Endothelial cell of umbilical vein (primary cell): Measurements from ENCODE around the gene CHST11. TPM values are rescaled to one million over a fixed set of nuclear protein-coding genes. Genes with fewer than 3 reads are reported as not detected.

ENCODE experiments used
- BruUV-seq: library from RNA; stranded (reverse); fragments of 400-500 nt; replicated peaks from 2 replicates; lab custom pipeline; 2021; lab: Mats Ljungman, UMichigan
- CTCF ChIA-PET: fragments of 300-600, 350-600 bp; sonication (Branson Sonifier 250); formaldehyde crosslinking; loops from one replicate; lab custom pipeline; 2021; ENCODE audit warnings: antibody characterized with exemption, inconsistent platforms; lab: Charles Lee
- POLR2A ChIA-PET: fragments of 300-600, 350-600 bp; sonication (Branson Sonifier 250); formaldehyde crosslinking; loops from one replicate; lab custom pipeline; 2021; ENCODE audit warnings: antibody characterized with exemption, inconsistent platforms; lab: Charles Lee
- DNase-seq: peaks from one replicate; pipeline ENCODE4 v3.0.0-alpha.2; 2011; ENCODE audit warnings: low read depth, low spot score
- FAIRE-seq: peaks from 2 replicates; lab custom pipeline; 2011; peaks lifted over from hg19 to GRCh38; lab: Jason Lieb, UNC
- H2AFZ ChIP-seq: 2 replicates; pipeline ENCODE4 v1.6.0; 2012; ENCODE audit warnings: low read depth, low read length, control low read depth, inconsistent platforms
- H3K27ac ChIP-seq: 2 replicates; pipeline ENCODE4 v1.5.1; 2011; ENCODE audit warnings: low read depth, mild to moderate bottlenecking, control low read depth, low read length, moderate library complexity; ENCODE audit not compliant: insufficient read depth
- H3K27me3 ChIP-seq, 2 experiments: 2 replicates each; pipeline versions ENCODE4 v1.6.0 to v1.6.1; 2011; ENCODE audit warnings: low read length in 2 of 2, mixed read lengths in 1 of 2; ENCODE audit not compliant: control insufficient read depth in 2 of 2, insufficient read depth in 2 of 2
- H3K36me3 ChIP-seq, 2 experiments: 2 replicates in 1 of 2; 3 replicates in 1 of 2; pipeline ENCODE4 v1.5.1; 2011; ENCODE audit warnings: low read length in 2 of 2, mild to moderate bottlenecking in 1 of 2, moderate library complexity in 1 of 2; ENCODE audit not compliant: control insufficient read depth in 2 of 2, insufficient read depth in 2 of 2; ENCODE audit errors: extremely low read depth in 1 of 2
- H3K4me1 ChIP-seq: 3 replicates; pipeline ENCODE4 v1.5.1; 2011; ENCODE audit warnings: mild to moderate bottlenecking, low read length; ENCODE audit not compliant: control insufficient read depth, insufficient read depth; ENCODE audit errors: extremely low read depth
- H3K4me2 ChIP-seq: 2 replicates; pipeline ENCODE4 v1.6.1; 2011; ENCODE audit warnings: low read length, control low read depth, mixed read lengths; ENCODE audit not compliant: insufficient read depth
- H3K4me3 ChIP-seq, 3 experiments: fragments of 200-600 bp in 1 of 3; sonication (generic), shearing (Covaris generic) in 1 of 3; replicated peaks in 1 of 3; 2 replicates each; pipeline ENCODE4 v1.5.1; 2011 to 2016; ENCODE audit warnings: control low read depth in 3 of 3, low read length in 3 of 3, mild to moderate bottlenecking in 2 of 3, inconsistent platforms in 1 of 3, low read depth in 1 of 3, moderate library complexity in 1 of 3; ENCODE audit not compliant: insufficient read depth in 1 of 3
- H3K79me2 ChIP-seq: 2 replicates; pipeline ENCODE4 v1.6.0; 2012; ENCODE audit warnings: low read length, inconsistent platforms; ENCODE audit not compliant: control insufficient read depth, insufficient read depth
- H3K9ac ChIP-seq: replicated peaks from 2 replicates; pipeline ENCODE3; 2011; ENCODE audit warnings: low read length, control low read depth; ENCODE audit not compliant: insufficient read depth; ENCODE audit errors: extremely low read depth
- H3K9me1 ChIP-seq: replicated peaks from 3 replicates; pipeline ENCODE4 v1.6.0; 2011; ENCODE audit warnings: mild to moderate bottlenecking, low read length; ENCODE audit not compliant: control insufficient read depth, insufficient read depth; ENCODE audit errors: extremely low read depth
- H3K9me3 ChIP-seq: replicated peaks from 2 replicates; pipeline ENCODE4 v1.5.1; 2012; ENCODE audit warnings: low read length, inconsistent platforms; ENCODE audit not compliant: control insufficient read depth, insufficient read depth
- H4K20me1 ChIP-seq: replicated peaks from 2 replicates; pipeline ENCODE3; 2011; ENCODE audit warnings: mild to moderate bottlenecking, low read length; ENCODE audit not compliant: control insufficient read depth, insufficient read depth; ENCODE audit errors: extremely low read depth
- CTCF ChIP-seq, 2 donors: IDR thresholded peaks; 1 replicate in 1 of 2; 2 replicates in 1 of 2; pipeline ENCODE4 v1.5.1; 2011; ENCODE audit warnings: low read length in 2 of 2, mild to moderate bottlenecking in 2 of 2, moderate library complexity in 2 of 2, control low read depth in 1 of 2, inconsistent platforms in 1 of 2, low read depth in 1 of 2; ENCODE audit not compliant: insufficient read depth in 1 of 2; ENCODE audit errors: extremely low read depth in 1 of 2
- EZH2 ChIP-seq: IDR thresholded peaks from 2 replicates; pipeline ENCODE4 v1.6.1; 2012; ENCODE audit warnings: borderline replicate concordance, low read depth, mild to moderate bottlenecking, moderate library complexity, low read length, inconsistent platforms; ENCODE audit not compliant: severe bottlenecking
- FOS ChIP-seq: IDR thresholded peaks from 2 replicates; pipeline ENCODE4 v1.6.1; 2011; ENCODE audit warnings: mild to moderate bottlenecking, low read length, moderate library complexity, borderline replicate concordance; ENCODE audit not compliant: insufficient read depth
- GATA2 ChIP-seq: IDR thresholded peaks from 2 replicates; pipeline ENCODE4 v1.7.0; 2011; ENCODE audit warnings: low read depth, mild to moderate bottlenecking, moderate library complexity, mixed read lengths, low read length; ENCODE audit not compliant: insufficient read length, insufficient read depth
- JUN ChIP-seq: IDR thresholded peaks from 2 replicates; pipeline ENCODE4 v1.6.1; 2011; ENCODE audit warnings: borderline replicate concordance, low read depth; ENCODE audit not compliant: insufficient read length, insufficient read depth
- MAX ChIP-seq: IDR thresholded peaks from 2 replicates; pipeline ENCODE4 v1.6.1; 2011; ENCODE audit not compliant: insufficient read depth, insufficient read length
- MYC ChIP-seq: IDR thresholded peaks from one replicate; pipeline ENCODE4 v1.6.1; 2011; ENCODE audit warnings: mild to moderate bottlenecking, low read depth, low read length
- POLR2A ChIP-seq: IDR thresholded peaks from 2 replicates; pipeline ENCODE4 v1.6.1; 2012; ENCODE audit warnings: low read depth, mild to moderate bottlenecking, control low read depth, low read length
- POLR2AphosphoS5 ChIP-seq: IDR thresholded peaks from 2 replicates; pipeline ENCODE4 v1.6.1; 2012; ENCODE audit warnings: low read depth, mild to moderate bottlenecking, control low read depth, low read length, moderate library complexity; ENCODE audit not compliant: insufficient read depth
- dilution Hi-C: fragments of 300-500 bp; cut with MboI; formaldehyde crosslinking; loops from one replicate; pipeline ENCODE4 v1.15.0; 2019; ENCODE audit warnings: low sequenced_read_pairs; ENCODE audit not compliant: extremely low pct_ligation_motif_present
- intact Hi-C: fragments of 100-400 bp; cut with micrococcal nuclease; formaldehyde crosslinking; loops from one replicate; pipeline ENCODE4 v1.10.0; 2022
- polyA plus RNA-seq, 4 experiments: library from polyadenylated mRNA; depleted of rRNA in 3 of 4; stranded (reverse) in 3 of 4; unstranded in 1 of 4; fragments of >200 nt; gene quantifications; 2 replicates each; pipeline versions ENCODE4 v1.2.1 to v1.2.3, GENCODE V29; 2011 to 2012; ENCODE audit warnings: missing spikeins in 1 of 4
- total RNA-seq: library from RNA; stranded (reverse); gene quantifications from 2 replicates; pipeline ENCODE4 v1.2.3, GENCODE V29; 2021

CHST11 gene
- total and polyA plus RNA-seq, 2 donors (not counting 3 experiments of a cell fraction or from before 2014, with no cell fraction given) = 19.7 to 20.9 TPM

DNA sequence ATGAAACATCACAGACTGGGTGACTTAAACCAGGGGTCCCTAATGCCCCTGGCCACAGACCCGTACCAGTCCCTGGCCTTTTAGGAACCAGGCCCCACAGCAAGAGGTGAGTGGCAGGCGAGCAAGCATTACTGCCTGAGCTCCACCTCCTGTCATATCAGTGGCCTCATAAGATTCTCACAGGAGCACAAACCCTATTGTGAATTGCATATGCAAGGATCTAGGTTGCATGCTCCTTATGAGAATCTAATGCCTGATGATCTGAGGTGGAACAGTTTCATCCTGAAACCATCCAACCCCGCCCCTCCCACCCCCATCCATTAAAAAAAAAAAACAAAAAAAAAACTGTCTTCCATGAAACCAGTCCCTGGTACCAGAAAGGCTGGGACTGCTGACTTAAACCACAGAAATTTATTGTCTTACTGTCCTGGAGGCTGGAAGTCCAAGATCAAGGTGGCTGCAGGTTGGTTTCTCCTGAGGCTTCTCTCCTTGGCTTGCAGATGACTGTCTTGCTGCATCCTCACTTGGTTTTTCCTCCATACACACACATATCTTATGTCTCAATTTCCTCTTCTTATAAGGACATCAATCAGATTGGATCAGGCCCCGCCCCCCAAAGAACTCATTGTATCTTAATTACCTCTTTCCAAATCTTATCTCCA is 235.9 kb downstream of the CHST11 start:
- Histone ChIP-seq H3K9me3 (no peaks in the 10 kb centered on the region), H3K79me2 (no peaks in the 10 kb centered on the region), H3K4me3 (no peak overlapping the region), H3K9me1 (no peaks in the 10 kb centered on the region), H4K20me1 (no peaks in the 10 kb centered on the region), H3K4me2 (no peak overlapping the region), H3K36me3 (no peaks in the 10 kb centered on the region), H3K9ac (no peak overlapping the region), H3K27me3 (no peaks in the 10 kb centered on the region), H3K4me1 (peaks cover 10% of the 10 kb centered on the region), H2AFZ (no peak overlapping the region), H3K27ac (no peak overlapping the region)
- dilution Hi-C loops = no loop called here
- no TSS peak for BruUV-seq
- no peak for FAIRE-seq
- intact Hi-C loops = no loop called here
- ChIA-PET CTCF (interaction anchor here (1.3 kb wide), 1 partner anchor 12 kb away, joined by 3 read pairs; no protein-coding TSS in a partner anchor), POLR2A (no interaction called here)
- TF ChIP-seq FOS = no peak
- TF ChIP-seq JUN = no peak
- TF ChIP-seq POLR2AphosphoS5 = no peak
- no peak for TF ChIP-seq GATA2
- TF ChIP-seq CTCF (IDR thresholded peaks at IDR 0.05; ENCODE audit: extremely low read depth in 1 of 2, insufficient read depth in 1 of 2, low read depth in 1 of 2, low read length in 2 of 2) = no peak
- TF ChIP-seq MAX = no peak
- no peak for TF ChIP-seq POLR2A
- no peak for TF ChIP-seq MYC
- no peak for TF ChIP-seq EZH2
- DNase-seq = no peak
